Hepatic stellate cell (primary cell): ENCODE measurements around the gene BCL2.
"Not testable (repeated sequence)": the region's sequence is repeated elsewhere in the genome, so short reads cannot be mapped to it uniquely, and the experiment has no call there.

Source experiments
- DNase-seq: peaks from one replicate; pipeline ENCODE4 v3.0.0; 2011; ENCODE audit warnings: low spot score

The BCL2 gene

DNA sequence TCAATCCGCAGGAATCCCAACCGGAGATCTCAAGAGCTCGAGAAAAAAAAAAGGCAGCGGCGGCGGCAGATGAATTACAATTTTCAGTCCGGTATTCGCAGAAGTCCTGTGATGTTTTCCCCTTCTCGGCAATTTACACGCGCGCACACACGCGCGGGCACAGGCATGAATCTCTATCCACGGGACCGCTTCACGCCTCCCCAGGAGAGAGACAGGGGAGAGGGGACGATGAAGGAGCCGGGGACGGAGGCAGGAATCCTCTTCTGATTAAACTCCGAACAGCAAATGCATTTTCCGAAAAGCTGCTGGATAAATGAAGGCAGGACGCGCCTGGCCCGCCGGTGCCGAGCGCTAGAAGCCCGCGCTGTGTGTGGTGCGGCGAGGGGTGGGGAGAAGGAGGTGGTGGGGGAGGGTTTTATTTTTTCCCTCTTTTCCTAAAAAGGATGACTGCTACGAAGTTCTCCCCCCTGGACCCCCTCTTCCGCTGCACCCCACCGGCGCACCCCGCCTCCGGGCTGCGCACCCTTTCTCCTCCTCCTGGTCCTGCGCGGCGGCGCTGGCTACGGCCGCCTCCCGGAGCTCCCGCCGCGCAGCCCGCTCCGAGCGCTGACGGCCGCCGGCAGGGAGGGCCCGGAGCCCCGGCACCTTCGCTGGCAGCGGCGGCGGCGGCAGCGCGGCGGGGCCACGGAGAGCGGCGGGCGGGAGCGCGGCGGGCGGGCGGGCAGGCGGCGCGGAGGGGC is at the start of gene BCL2:
BCL2 (minus strand) TSS at position 387 of the 740 bp plus-strand sequence.
- peak; percentile 38 for DNase-seq

DNA sequence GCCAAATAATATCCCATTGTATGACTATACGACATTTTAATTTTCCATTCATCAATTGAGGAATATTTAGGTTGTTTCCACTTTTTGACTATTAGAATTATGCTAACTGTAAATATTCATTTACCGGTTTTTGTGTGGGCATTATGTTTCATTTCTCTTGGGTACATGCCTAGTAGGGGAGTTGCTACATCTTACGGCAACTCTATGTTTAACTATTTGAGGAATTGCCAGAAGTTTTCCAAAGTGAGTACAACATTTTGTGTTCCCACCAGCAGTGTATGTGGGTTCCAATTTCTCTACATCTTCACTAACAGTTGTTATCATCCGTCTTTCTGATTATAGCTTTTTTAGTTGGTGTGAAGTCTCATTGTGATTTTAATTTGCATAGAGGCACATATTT is 49.0 kb upstream of the BCL2 start:
- no peak for DNase-seq

DNA sequence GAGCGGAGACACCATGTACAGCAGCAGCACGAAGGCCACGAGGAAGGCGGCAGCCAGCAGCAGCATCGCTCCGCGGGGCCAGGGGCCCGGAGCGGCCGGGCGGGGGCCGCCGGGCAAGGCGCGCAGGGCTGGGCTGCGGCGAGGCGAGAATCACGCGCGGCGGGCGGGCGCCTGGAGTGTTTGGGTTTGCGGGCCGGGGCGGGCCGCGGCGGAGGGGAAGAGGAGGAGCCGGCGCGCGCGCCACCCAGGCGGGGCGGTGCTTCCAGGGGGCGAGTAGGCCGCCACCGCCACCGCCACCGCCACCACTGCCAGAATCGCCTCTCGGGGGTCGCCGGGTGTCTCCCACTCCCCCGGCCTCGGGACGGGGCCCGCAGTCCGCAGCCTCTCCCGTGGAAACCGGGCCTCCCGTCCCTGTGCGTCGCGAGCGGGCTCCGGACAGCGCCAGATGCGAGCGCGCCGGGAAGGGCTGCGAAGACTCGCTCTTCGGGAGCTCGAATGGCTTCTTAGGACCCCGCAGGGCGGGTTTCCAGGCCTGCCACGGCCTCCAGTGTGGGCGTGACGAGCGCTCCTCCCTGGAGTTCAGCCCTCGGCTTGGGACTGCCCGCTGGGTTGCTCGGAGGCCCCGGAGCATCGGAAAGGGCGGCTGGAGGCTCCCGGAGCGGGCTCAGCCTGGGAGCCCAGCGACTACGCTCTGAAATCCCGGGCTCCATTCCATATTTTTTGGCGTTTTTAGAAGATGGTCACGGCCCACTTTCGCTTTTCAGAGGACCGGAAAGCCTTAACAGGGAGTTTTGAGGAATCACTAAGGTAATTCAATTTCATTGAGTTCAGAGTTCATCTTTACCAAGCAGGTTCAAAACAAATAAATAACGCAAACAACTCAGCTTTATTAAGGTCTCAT is 47.7 kb upstream of the BCL2 start, which contains the start of gene KDSR:
KDSR (minus strand) TSS at position 154 of the 901 bp plus-strand sequence; CDS start at position 66, 88 bp downstream.
- peak; percentile 95 for DNase-seq

DNA sequence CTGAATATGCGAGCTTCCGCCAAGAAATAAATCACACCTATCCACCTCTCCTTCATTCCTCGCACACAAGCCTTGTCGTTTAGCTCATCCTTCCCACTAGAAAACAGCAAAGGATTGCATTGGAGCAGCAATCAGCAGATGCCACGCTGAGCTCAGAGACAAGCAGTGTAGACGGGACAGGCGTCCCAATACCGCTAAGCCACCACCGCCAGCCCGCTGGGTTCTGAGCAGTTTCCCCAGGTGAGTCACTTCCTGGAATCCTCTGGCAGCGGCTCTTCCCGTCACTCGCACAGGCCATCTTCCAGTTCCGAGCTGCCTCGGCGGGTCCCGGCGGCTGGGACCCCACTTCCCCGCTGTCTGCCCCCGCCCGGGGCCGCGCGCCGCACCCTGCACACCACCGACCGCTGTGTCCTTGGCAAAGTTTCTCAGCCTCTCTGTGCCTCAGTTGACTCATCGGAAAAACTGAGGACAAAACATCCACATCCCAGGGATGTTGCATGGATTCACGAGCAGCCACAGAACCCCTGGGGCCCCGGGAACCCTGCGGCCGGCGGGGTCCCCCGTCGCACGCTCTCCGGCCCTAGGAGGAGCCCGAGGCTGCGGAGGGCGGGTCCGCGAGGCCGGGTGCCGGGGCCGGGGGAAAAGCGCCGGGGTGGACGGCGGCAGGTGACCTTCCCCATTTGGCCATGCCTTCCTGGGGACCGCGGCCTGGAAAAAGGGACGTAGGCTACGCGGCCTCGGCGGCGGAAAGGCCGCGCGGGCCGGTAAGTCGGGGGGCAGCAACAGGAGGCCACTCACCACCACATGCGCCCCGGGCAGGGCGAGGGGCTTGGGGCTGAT is 46.9 kb upstream of the BCL2 start:
- DNase-seq, result peak; percentile 80

DNA sequence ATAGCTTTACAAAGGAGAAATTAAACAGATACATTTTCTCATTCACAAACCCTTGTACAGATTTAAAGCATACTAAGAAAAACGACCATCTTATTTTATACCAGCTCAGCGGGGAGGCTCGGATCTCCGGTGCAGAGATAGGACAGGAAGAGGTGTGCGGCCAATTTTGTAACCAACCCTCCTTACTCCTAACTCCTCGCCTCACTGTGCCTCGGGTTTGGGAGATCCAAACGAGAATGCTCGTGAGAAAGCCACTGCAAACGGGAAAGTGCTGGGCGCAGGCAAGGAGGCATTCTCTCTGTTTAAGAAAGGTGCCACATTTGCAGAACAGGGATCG is 46.3 kb upstream of the BCL2 start:
- peak; percentile 8 for DNase-seq

DNA sequence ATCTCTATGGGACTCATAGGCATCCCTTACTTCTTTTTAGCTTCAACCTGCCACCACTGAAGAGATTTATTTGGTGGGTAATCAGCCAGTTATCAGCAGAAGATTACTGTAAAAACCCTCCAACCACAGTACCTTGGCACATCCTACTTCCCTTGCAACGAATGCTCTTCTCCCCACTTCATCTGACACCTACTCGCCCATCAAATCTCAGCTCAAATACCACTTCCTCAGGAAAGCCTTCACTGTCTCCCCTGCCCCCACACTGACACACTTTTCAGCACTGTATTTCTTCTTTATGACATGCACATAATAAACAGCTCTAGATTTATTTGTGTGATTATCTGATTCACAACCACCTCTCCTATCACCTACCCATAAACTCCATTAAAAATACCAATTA is 44.4 kb upstream of the BCL2 start:
- DNase-seq, result no peak

DNA sequence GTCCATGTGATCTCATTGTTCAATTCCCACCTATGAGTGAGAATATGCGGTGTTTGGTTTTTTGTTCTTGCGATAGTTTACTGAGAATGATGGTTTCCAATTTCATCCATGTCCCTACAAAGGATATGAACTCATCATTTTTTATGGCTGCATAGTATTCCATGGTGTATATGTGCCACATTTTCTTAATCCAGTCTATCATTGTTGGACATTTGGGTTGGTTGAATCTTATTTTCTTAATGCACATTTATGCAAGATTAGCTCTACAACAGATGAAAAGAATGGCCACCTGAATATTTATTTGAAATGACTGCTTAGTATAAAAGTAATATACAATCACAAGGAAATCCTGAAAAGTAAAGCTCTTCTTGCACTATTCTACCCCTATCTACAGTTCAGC is 43.9 kb upstream of the BCL2 start:
- DNase-seq, result not testable (repeated sequence)

DNA sequence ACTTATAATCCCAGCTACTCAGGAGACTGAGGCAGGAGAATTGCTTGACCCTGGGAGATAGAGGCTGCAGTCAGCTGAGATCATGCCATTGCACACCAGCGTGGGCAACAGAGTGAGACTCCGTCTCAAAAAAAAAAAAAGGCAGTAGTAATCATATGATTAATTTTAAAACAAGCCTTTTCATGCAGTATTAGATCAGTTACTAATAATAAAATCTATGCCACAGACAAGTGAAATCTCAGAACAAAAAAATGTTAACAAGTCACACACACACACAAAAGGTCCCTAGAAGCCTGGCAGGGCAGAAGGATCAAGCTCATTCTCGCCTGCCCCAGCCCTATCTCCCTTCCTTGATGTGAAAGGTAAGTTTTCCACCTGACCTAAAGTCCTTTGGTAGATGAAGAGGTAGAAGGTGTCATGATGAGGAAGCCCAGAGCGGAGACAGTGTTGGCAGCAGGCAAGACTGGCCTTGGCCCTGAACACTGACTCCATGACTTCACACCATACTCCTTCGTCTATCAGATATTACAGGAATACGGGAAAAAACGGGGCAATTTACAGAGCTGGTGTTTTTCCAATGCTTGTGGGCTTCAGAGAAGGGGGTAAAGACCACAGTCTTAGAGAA is 36.8 kb upstream of the BCL2 start:
- no peak for DNase-seq

DNA sequence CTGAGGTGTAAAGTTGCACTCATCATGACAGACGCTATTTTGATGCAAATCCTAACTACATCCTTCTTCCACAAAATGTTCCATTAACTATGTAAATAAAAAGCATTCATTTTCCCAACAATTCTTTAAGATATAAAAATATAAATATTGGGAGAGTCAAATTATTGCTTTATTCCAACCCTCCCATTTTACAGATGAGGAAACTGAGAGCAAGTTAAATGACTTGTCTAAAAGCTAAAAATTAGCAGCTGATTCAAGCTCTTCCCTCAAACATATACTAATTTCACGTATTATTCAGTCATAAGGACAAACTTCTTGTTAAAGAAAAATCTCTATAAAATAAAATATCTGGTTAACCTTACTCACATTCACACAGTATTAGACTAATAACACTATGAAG is 30.7 kb upstream of the BCL2 start:
- DNase-seq, result no peak

DNA sequence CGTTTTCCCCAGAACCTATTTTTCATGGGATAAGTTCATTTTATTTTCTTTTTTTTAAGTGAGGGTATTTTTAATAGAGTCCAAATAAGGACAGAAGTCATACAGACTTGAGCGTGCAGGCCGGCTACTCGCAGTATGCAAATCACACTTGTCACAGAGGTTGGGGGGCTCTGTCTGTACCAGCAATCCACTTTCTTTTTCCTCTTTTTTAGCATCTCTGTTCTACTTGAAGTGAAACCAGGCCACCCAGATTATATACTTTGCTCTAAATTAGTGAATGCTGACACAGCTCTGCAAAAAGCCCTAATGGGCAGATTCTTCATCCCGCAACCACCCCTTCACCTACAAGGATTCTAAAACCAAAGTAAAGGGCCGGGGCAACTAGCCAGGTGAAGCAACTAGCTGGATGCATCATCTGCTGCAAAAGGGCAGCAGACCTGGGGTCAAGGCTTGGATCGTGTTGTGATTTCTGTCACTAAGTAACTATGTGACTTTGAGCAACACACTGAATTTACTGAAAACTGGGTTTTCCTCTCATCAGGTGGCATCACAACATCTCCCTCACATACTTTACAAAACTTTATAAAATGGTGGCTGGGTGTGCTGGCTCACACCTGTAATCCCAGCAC is 29.1 kb upstream of the BCL2 start:
- DNase-seq, result no peak

DNA sequence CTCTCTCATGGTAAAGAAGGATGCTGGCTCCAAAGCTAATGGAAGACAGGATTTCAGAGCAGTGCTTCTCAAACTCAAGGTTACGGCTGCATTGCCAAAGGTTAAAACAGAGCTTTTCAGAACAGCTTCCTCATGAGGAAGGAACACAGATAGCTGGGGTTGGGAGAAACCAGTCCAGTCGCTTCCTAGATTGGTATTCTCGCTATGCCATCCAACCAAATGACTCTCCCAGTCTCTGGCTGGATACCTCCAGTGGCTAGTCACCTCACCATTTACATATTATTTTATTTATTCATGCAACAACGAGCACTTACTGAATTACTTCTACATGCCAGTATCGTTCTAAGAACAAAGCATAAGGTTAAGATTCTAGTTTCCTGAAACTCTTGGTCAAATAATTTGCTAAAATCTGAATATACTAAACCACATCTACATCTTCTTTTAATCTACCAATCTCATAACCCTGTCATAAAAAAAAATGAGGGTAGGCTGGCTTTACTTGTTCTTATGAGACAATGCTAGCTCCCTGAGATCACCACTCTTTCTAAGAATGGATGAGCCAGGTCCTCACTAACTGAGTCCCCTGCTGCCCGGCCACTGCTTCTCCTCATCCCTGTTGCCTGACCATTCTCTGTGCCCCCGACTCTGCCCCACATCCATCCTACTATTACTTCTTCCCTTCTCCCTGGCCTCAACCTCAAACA is 27.1 kb upstream of the BCL2 start:
- no peak for DNase-seq

DNA sequence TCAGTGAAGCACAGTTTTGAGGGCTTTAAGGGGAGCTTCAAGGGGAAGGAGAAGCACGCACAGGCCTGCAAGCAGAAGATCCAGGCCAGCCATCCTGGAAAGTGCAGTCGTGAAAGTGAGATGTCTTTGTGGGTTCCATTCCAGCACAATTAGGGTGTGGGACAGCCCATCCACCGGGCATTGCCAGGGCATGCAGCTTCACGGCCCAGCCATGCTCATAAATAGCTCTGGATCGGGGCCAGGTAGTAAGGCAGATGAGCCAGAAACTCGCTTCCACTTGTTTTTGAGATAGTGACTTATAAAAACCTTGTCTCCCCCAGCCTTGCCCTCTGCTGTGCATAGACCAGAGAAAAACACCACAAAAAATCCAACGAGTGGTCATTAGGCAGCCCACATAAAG is 26.5 kb upstream of the BCL2 start:
- DNase-seq, result no peak

DNA sequence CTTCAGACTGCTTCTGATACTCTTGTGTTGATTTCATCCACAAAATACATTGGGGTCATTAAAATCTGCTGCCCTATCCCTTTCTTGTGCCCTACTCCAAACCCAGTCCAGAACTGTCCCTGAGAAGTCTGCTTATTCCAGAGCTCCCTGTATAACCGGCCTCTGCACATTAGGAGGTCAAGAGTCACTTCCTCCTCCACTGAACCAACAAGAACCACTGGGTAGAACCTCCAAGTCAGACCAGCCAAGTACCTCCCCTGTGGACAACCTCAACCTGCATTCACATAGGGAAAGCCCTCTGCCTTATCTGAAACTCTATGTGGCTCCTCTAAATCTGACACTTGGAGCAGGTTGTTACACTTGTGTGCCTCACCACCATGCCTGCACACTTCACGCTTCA is 25.3 kb upstream of the BCL2 start:
- DNase-seq, result no peak

DNA sequence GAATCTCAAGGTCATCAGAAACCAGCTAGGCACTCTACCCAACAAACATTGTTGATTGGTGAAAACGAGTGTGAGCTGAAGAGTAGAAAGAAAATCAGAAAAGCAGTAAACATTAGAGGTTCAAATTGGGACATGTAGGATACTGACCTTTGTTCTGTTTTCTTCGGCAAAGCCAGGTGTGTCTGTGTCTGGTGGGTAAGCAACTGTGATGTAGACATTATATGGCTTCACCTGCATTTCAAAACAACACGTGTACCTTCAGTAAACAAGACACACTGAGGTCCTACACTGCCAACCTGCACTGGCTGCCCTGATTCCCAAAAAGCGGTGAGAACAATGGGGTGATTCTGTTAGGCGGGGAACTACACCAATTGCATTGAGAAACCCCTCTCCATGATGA is 24.7 kb upstream of the BCL2 start:
- no peak for DNase-seq

DNA sequence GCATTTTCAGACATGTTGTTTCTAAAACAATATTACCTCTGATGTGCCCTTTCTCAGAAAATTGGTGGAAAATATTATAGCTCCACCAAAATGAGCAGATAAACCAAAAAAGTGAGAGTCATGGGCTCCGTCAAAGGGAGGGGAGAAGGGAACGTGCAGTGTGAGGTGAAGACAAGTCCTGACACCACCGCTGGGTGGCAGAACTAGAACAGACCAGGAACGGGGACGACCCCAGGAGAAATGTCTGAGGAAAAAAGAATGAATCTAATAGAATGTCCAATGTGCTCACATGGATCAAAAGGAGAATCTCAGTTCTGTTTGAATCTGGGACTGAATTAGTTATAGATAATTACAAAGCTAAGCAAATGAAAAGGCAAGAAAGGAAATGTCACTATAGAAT is 22.6 kb upstream of the BCL2 start:
- peak; percentile 50 for DNase-seq

DNA sequence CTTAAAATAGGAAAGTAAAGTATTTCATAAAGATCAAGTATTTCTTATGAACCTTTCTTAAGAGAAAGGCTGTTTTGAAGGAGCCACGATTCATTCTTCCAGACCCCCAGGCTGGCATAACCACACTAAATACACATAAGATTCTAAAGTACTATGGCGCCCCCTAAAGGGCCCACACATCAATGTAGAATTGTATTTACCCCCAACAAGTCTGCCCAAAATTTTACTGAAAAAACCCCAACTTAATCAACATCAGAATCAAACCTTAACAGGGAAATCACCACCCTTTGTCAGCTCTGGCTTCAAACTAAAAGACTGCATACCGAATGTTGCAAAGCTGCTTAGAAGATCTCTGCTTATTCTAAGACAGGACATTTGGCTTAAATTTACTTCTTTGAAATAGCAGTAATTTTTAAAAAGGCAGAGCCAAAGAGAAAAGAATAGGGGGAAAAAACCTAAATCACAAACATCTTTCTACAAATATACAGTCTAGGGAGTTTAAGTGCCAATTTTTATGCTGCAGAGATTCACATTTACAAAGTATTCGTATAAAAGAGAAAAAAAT is 20.4 kb upstream of the BCL2 start:
- DNase-seq, result no peak

DNA sequence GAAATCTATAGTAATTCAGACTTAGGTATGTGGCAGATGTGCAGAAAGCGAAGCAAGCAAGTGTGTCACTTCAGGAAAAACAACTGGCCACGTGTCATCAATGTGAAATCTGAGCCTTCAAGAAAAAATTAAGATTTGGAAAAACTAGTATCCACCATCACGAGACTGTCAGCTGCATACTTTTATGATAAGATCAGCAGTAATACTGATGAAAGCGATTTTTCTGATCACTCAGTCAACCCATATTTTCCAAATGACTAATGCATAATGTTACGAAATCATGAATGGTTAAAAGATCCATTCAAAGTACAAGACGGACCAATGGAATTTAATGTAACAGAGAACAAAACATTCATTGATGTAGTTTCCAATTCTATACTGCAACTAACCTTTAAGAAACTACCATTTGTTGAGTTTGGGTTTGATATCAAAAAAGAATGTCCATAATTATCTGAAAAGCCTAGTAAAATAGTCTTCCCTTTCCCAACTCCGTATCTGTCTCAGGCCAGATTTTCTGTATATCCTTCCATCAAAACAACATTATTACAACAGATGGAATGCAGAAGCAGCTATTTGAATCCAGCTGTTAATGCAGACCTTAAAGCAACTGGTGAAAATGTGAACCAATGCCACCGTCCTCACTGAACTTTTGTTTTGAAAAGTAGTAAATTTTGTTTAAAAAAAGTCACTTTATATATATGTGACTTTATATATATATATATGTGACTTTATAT is 17.0 kb upstream of the BCL2 start:
- DNase-seq, result peak; percentile 68

DNA sequence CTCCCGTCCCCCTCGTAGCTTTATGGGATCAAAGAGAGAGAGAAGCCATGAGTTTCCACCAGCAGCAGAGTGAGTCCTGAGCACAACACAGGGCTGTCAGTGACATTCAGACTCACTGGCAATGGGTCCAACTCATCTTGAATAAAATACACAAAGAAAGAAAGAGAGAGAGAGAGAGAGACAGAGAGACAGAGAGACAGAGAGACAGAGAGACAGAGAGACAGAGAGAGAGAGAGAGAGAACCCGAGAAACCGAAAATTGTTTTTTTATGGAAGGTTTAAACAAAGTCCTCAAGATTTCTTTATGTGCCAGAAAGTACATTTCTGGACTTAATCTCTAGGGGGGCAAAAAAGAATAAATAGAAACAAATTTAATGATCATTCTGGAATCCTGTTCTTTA is 11.5 kb upstream of the BCL2 start:
- DNase-seq, result no peak

DNA sequence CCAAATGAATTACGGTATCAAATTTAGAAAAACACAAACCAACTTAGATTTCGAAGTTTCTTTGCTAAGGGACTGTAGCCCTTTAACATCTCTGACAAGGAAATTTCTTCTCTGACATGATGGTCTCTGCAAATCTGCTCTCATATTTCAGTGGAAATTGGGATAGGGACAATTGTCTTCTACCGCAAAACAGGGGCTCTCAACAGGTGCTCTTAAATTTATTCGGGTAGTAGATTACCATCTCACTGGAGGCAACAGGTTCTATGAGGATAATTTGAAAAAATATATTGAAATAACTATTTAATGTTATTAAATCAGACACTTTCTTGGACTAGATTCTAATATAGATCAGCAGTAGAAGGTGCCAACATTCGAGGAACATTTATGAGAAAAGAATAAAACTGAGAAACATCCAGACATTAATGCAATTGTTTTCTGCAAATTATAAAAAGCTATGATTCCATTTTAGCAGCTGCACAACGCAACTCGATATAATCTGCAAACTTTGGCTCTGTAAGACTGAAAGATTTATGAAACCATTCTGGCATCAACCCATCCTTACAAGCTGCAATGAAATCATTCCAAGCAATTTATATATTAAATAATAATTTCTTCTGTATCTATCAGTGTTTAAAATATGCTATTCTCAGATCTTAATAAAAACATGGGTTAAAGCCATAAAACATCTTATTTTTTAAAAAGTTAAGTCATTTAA is 10.0 kb upstream of the BCL2 start:
- DNase-seq, result no peak
